HEK293 (cell line): ENCODE results near the gene YOD1.

ENCODE experiments used
- CTCF ChIP-seq: fragments of 450-650 bp; formaldehyde crosslinking; IDR thresholded peaks from 2 replicates; pipeline ENCODE4 v1.5.1; 2016; ENCODE audit warnings: missing biosample characterization, missing genetic modification characterization
- TSHZ1 ChIP-seq: fragments of 450-650 bp; formaldehyde crosslinking; IDR thresholded peaks from 2 replicates; pipeline ENCODE4 v1.5.1; 2016; ENCODE audit warnings: missing biosample characterization, missing genetic modification characterization, borderline replicate concordance
- ZNF138 ChIP-seq: fragments of 450-650 bp; formaldehyde crosslinking; IDR thresholded peaks from 2 replicates; pipeline ENCODE4 v1.5.1; 2016; ENCODE audit warnings: missing biosample characterization, missing genetic modification characterization, borderline replicate concordance
- ZNF501 ChIP-seq: fragments of 450-650 bp; formaldehyde crosslinking; IDR thresholded peaks from 2 replicates; pipeline ENCODE4 v1.5.1; 2016; ENCODE audit warnings: missing biosample characterization, missing genetic modification characterization
- ZNF639 ChIP-seq: fragments of 450-650 bp; formaldehyde crosslinking; IDR thresholded peaks from 2 replicates; pipeline ENCODE4 v1.5.1; 2016; ENCODE audit warnings: missing biosample characterization, missing genetic modification characterization

- TF ChIP-seq ZNF138 (tag by site-specific recombination) (no peak), CTCF (tag by site-specific recombination) (no peak), ZNF501 (tag by site-specific recombination) (no peak), TSHZ1 (no peak), ZNF639 (tag by site-specific recombination) (no peak)
Measured at GRCh38 chr1:207020709-207021107, 30.3 kb downstream of the YOD1 start.
